Left lobe of liver (tissue), 2 donors: ENCODE measurements around the gene NDC80. TPM values are rescaled to one million over a fixed set of nuclear protein-coding genes. Genes with fewer than 3 reads are reported as not detected.
"Not testable (repeated sequence)": the region's sequence is repeated elsewhere in the genome, so short reads cannot be mapped to it uniquely, and the experiment has no call there.

Experiments
- ATAC-seq: fragments of 200-7000 bp; cut with Tn5 transposase; one replicate; pipeline ENCODE4 v1.9.1; 2020; ENCODE audit warnings: mild to moderate bottlenecking, moderate library complexity
- DNase-seq: peaks from one replicate; pipeline ENCODE4 v3.0.0-alpha.2; 2020; ENCODE audit warnings: low spot score
- total RNA-seq: library from RNA; stranded (reverse); gene quantifications from one replicate; pipeline ENCODE4 v1.2.1, GENCODE V29; 2021
- donor health status: DM: no; HTN: no; CAD: no; lungs with moderate emphysema.
- donor health status: DM: no; HTN: yes; CAD: no.

The NDC80 gene
- total RNA-seq, result 0.18 TPM

GRCh38 chr18:2571200-2572170 is at the start of gene NDC80, which contains the start of gene METTL4:
NDC80 (plus strand) TSS chr18:2571557; CDS start chr18:2572986, 1,429 bp downstream.
METTL4 (minus strand) TSS chr18:2571505; CDS start chr18:2567216, 4,289 bp downstream.
- DNase-seq (peak; percentile 88), ATAC-seq (peak; percentile 92)

- ATAC-seq, result no peak
These were observed 49.2 kb upstream of the NDC80 start for GRCh38 chr18:2522112-2522511.

GRCh38 chr18:2524794-2525198 is 46.6 kb upstream of the NDC80 start:
- not testable (repeated sequence) for ATAC-seq, DNase-seq

More at GRCh38 chr18:2522112-2522511, 49.2 kb upstream of the NDC80 start:
- no peak for DNase-seq

DNA sequence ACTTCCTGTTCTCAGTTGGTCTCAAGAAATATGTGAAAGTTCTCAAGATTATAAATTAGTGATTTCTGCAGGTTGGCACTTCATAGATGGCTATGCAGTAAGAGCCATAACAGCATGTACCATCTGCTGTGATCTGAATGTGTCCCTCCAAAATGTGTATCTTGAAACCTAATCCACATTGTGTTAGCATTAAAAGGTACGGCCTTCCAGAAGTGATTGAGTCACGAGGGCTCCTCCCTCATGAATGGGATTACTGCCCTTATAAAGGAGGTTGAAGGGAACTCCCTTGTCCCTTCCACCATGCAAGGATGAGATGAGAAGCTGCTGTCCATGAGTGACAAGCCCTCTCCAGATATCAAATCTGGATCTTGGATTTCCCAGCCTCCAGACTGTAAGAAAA is 45.0 kb upstream of the NDC80 start:
- ATAC-seq (no peak), DNase-seq (no peak)

DNA sequence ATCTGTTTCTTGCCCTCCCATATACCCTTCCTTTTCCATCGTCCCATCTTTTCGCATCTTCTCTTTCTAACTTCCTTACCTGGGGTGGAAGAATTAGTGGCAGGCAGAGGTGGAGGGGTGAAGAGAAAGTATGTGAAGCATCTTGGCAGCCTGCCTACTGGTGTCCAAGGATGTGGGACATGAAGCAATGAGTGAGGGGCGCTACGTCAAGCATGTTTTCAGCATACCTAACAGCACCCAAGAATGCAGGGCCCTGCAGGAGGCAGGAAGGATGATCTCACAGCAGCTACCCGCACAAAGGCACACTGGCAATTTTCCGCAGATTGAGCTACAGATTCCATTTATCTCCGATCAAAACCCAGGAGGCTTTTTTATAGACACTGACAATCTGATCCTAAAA is 42.2 kb upstream of the NDC80 start:
- DNase-seq (no peak), ATAC-seq (no peak)

DNA sequence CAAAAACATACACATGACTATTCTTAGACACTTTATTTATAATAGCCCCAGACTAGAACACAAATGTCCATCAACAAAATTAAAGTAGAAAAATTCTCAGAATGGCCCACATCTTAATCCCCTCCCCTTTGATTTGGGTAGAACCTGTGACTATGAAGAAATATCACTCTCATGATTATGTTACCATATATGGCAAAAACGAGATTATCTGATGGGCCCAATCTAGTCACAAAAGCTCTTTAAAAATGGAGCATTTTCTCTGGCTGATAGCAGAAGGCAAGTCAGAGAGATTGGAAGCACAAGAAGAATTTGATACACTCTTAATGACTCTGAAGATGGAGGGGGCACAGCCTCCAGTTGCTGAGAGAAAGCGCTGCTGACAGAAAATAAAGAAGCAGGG is 39.6 kb upstream of the NDC80 start:
- DNase-seq (no peak), ATAC-seq (no peak)

DNA sequence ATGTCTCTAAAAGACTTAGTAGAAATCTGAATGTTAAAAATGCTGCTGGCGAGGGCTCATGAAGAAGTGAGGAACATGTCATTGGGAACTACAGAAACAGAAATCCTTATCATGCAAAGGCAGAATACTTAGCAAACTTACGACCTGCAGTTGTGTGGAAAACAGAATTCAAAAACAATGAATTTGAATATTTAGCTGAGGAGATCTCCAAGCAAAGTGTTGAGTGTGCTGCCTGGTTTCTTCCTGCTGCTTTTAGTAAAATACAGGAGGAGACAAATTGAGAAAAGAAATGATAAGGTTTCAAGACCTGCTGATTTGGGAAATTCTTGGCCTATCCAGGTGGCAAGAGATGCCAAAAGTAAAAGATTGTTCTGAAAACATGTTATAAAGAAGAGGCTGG is 38.6 kb upstream of the NDC80 start:
- no peak for ATAC-seq
- no peak for DNase-seq

DNA sequence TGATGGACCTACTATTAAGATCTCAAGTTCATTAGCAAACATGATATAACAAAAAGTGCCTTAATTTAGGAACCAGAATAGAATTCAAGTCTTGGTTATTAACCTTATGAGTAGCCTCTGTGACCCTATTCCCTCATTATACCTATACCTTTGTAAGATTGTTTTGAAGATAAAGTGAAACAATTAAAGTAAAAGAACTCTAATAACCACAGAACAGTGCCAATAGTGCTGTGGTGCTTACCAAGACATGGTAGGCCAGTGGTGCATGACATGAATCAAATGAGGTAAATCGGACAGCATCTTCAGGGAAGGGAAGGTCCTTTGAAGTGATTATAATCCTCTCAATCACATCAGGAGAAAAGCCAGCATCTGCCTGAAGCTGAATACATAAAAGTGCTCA is 36.5 kb upstream of the NDC80 start:
- DNase-seq (no peak), ATAC-seq (no peak)

DNA sequence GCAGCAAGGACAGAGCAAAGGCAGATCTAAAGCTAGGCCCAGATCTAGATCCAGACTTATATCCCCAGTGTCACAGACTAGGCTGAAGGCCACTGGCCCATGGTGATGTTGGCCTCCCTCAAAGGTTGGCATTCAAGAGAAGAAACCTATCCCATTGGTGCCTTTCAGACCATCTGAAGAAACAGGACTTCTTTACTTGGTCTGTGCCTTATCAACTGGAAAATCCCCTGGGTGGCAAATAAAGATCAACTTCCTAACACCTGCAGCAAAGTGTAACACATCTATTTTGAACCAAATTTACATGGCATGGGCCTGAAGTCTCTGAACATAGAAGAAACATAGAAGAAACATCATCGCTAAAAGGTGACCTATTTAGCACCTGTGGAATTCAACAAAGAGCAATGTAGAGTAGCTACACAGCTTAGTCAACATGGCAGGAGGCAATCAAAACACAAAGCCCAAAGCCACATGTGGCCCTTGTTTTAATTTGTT is 35.9 kb upstream of the NDC80 start:
- DNase-seq (no peak), ATAC-seq (no peak)

- ATAC-seq (no peak), DNase-seq (no peak)
These were observed 35.3 kb upstream of the NDC80 start for GRCh38 chr18:2536063-2536462.

DNA sequence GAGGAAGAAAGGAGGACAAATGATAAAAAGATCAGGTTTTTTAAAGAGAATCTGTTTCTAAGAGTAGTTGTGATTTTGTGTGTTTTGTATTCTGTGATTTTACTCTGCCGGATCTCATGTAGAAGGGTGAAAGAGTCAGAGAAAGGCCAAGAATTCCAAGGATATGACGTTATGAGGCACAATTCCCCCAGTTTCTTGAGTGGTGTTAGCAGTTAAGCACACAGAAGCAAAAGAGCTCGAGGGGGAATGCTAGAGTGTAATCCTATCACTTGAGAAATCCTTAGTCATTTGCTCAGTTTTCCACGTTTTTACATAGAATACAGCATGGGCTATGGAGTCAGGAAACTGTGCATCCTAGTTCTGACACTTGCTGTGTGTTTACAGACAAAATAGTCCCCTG is 34.9 kb upstream of the NDC80 start:
- DNase-seq (no peak), ATAC-seq (no peak)

DNA sequence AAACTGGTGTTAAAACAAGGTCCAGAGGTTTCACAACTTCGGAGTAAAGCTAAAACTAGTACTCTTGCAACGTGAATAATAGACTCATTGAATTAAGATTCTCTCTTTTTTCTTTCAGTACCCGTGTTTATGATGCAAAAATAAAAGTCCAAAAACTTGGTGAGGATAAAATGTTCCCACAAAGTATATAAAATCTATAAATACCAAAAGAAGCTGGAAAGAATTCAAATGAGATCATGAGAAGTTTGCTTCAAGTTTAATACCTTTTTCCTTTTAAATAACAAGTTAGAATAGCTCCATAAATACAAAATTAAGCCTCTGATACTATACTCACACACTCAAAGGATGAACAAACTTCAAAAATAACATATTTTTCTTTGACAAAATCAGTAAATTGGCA is 34.1 kb upstream of the NDC80 start:
- DNase-seq (no peak), ATAC-seq (no peak)

- DNase-seq (no peak), ATAC-seq (no peak)
These were observed 33.1 kb upstream of the NDC80 start for GRCh38 chr18:2538236-2538635.

DNA sequence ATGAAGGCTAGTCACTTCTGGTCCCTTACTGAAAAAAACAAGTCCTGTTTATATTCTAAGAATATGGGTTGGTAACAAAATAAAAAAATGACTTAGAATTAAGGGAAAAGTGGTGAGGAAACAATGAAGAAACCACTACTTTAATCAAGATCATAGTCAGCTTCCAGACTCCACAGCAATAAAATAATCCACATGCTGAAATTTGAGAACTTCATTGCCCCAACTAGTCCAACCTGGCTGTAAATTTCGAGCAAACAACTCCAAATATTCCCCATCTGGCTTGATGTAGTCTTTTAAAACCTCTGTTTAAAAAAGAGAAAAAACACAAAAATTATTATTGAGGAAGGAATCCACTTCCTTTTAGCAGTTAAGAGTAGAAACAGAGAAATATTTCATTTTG is 32.5 kb upstream of the NDC80 start:
- DNase-seq (no peak), ATAC-seq (no peak)

- DNase-seq, result no peak
- ATAC-seq, result no peak
These were observed 30.8 kb upstream of the NDC80 start for GRCh38 chr18:2540575-2540974.

GRCh38 chr18:2541925-2542563 is 29.3 kb upstream of the NDC80 start:
- not testable (repeated sequence) for DNase-seq

GRCh38 chr18:2545155-2545554 is 26.2 kb upstream of the NDC80 start:
- ATAC-seq (no peak), DNase-seq (no peak)

More at GRCh38 chr18:2541925-2542563, 29.3 kb upstream of the NDC80 start:
- ATAC-seq, result peak; percentile 62

GRCh38 chr18:2547477-2548087 is 23.8 kb upstream of the NDC80 start:
- DNase-seq, result no peak
- ATAC-seq, result peak; percentile 90

GRCh38 chr18:2549462-2549861 is 21.9 kb upstream of the NDC80 start:
- DNase-seq (no peak), ATAC-seq (peak; percentile 42)

- DNase-seq, result no peak
- no peak for ATAC-seq
These were observed 19.9 kb upstream of the NDC80 start for GRCh38 chr18:2551425-2551824.

- no peak for ATAC-seq
These were observed 16.7 kb upstream of the NDC80 start for GRCh38 chr18:2554696-2555095.

More at GRCh38 chr18:2554696-2555095, 16.7 kb upstream of the NDC80 start:
- no peak for DNase-seq
